ENCODE data around the gene INSYN2B.

INSYN2B gene

DNA sequence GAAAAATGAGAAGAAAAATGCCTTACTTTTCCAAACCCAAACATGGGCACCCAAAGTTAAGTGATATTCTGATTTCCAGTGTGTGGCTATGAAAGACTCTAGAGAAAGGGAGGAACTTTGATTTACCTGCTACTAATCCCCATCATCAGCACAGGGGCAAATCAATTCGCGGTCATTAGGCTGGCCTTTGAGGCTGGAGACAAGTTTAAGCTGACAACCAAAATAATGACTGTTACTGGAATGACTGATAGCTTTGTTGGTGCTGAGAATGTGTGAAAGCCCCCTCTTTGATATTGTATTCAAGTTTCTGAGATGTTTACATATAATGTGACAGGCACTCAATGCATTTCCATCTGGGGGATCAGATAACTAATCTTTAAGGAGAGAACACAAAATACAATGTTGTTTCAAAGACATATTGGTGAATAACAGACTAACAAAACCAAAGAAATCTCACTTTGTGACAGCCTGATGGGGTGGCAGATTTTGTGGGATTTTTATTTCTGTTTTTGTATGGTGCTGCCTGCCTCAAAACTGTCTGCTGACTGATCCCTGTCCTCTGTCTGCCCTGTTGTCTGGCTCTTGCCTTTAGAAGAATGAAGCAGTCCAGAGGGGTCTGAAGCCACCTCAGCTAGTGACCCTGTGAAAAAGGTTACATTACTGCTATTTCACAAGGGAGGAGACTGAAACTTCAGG lies 12.6 kb upstream of the INSYN2B start:
- DNase-seq (ENCODE audit: insufficient read length, low spot score) (no peak), FAIRE-seq (no peak)
- TF ChIP-seq, protein P1, sequence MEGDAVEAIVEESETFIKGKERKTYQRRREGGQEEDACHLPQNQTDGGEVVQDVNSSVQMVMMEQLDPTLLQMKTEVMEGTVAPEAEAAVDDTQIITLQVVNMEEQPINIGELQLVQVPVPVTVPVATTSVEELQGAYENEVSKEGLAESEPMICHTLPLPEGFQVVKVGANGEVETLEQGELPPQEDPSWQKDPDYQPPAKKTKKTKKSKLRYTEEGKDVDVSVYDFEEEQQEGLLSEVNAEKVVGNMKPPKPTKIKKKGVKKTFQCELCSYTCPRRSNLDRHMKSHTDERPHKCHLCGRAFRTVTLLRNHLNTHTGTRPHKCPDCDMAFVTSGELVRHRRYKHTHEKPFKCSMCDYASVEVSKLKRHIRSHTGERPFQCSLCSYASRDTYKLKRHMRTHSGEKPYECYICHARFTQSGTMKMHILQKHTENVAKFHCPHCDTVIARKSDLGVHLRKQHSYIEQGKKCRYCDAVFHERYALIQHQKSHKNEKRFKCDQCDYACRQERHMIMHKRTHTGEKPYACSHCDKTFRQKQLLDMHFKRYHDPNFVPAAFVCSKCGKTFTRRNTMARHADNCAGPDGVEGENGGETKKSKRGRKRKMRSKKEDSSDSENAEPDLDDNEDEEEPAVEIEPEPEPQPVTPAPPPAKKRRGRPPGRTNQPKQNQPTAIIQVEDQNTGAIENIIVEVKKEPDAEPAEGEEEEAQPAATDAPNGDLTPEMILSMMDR (IDR thresholded peaks at IDR 0.05; ENCODE audit: insufficient read depth, missing control alignments): no peak

DNA sequence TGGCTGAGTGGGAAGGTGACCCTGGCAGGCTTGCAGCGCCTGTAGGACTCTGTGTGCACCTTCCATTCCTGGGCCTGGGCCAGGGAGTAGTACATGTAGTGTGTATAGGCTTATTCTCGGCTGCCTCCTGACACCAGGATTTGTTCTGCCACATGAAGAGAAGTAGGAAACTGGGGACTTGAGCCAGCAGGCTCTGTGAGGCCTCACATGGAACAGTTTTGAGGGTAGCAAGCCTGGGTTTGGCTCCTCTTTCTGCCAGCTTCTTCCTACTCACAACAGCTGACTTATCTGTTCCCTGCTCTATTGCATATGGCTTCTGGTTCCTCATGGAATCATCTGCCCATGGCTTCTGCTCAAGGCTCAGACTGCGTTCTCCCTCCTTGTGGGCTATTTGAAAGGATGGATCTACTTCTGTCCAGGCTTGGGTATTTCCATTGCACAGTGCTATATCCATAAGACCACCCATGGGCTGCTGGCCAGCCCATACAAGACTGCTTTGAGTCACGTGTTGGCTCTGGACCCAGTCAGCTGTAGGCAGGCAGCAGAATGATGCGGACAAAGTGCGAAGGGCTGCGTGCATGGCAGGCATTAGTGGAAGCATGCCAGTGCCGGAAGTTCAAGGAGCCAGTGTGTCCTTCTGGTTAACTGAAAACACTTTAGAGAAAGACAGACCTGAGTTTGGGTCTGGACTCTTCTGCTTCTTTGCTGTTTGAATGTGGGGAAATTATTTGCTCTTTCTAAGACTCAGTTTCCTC lies 11.0 kb upstream of the INSYN2B start:
- no peak for FAIRE-seq
- TF ChIP-seq, protein P1 (IDR thresholded peaks at IDR 0.05; ENCODE audit: insufficient read depth, missing control alignments): no peak
- no peak for DNase-seq (ENCODE audit: insufficient read length, low spot score)

DNA sequence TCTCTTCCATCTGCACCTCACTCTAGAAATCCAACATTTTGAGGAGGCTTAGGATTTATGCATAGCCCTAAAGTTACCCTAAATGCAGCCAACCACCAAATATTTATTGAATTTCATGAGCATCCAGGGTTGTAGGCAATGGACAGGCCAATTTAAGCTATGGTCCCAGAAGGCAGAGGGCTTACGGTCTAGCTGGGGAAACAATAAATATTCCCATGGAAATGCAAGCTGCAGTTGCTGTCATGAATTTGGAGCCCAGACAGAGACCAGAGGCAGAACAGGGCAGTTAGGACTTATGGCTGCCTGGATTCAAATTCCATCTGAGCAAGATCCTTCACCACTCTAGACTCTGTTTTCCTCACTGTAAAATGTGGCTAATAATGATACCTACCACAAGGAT lies 9.1 kb upstream of the INSYN2B start:
- FAIRE-seq (no peak), DNase-seq (ENCODE audit: insufficient read length, low spot score) (no peak)
- TF ChIP-seq, protein P1 (IDR thresholded peaks at IDR 0.05; ENCODE audit: insufficient read depth, missing control alignments): no peak

DNA sequence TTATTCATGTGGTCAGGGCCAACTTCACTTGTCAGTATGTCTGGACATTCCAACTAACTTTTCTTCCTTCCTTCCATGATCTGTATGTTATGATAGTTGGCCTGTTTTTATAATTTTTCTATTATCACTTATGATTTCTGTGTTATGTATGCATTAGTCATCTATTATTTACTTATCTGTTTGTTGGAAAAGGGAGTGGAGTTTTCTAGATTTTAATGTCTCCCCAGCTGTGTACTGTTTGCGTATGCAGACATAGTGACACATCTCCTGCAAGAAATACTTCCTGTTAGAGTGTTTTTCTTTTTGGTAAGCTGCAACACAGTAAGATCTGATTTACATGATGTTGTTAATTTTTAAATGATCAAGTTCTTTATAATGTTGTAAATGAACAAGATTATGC lies 8.7 kb upstream of the INSYN2B start:
- TF ChIP-seq, protein P1 (IDR thresholded peaks at IDR 0.05; ENCODE audit: insufficient read depth, missing control alignments): no peak
- no peak for DNase-seq (ENCODE audit: insufficient read length, low spot score)
- FAIRE-seq: no peak

DNA sequence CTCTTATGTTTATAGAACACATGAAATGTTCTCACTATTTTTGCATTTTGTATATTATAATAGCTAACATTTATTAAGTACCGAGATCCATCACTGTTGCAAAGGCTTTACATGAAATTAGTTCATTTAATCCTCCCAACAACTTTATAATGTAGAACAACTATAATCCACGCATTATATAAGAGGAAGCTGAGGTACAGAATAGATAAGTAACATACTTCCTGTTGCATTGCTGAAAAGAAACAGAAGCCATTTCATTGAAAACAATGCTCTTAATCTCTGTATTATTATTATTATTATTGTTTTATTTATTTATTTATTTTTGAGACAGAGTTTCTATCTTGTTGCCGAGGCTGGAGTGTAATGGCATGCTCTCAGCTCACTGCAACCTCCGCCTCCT lies 7.9 kb upstream of the INSYN2B start:
- TF ChIP-seq, protein P1 (IDR thresholded peaks at IDR 0.05; ENCODE audit: insufficient read depth, missing control alignments): no peak
- DNase-seq (ENCODE audit: insufficient read length, low spot score) (no peak), FAIRE-seq (no peak)

DNA sequence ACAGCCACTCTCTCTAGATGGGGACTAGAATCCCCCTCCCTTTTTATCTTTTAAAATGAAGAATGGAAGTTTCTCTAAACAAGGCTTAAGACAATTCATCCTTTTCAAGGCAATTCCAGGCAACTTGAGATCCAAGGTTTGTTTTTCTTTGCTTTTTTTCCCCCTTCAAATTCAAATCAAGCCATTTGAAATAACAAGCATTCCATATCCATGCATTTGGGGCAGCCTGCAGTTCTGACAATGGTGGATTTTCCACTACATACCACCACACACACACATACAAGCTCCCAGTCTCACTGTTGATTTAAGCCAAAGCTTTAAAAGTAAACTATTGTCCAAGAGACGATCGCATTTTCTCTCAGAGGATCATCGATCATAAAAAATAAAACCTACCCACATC lies 424 bp downstream of the INSYN2B start:
- FAIRE-seq: no peak
- no peak for DNase-seq (ENCODE audit: insufficient read length, low spot score)
- TF ChIP-seq, protein P1 (IDR thresholded peaks at IDR 0.05; ENCODE audit: insufficient read depth, missing control alignments): no peak

DNA sequence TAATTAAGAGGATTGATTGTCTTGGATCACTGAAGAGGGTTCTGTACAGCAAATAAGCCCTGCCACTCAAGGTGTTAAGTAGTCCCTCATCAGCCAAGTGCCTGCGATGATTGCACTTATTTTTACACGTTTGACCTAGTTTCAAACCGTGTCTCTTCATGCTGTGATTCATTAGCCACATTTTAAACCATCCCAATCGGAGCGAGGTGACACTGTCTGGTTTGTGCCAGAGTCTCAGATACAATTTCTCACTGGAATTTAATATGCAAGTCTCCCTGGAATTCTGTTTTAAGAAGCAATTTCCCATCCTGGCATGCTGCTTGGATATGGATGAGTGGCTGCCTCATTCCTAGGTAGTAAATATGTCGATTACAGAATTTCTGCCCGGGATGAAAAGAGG lies 1.6 kb downstream of the INSYN2B start:
- TF ChIP-seq, protein P1 (IDR thresholded peaks at IDR 0.05; ENCODE audit: insufficient read depth, missing control alignments): no peak
- no peak for DNase-seq (ENCODE audit: insufficient read length, low spot score)
- no peak for FAIRE-seq

All from D721Med (cell line).